ENCODE data around the gene CORO6. TPM values are rescaled to one million over a fixed set of nuclear protein-coding genes. Genes with fewer than 3 reads are reported as not detected.

The CORO6 gene
- total and polyA plus RNA-seq, 2 experiments from 2014 or later, result 2.6 to 5.2 TPM

- peak; percentile 2 for ATAC-seq
- Mint-ChIP-seq H3K36me3 (ENCODE audit: low read depth) (no peaks in the 10 kb centered on the region), H3K4me1 (peaks cover 45% of the 10 kb centered on the region), H3K4me3 (no peak overlapping the region), H3K27me3 (ENCODE audit: insufficient read depth, low read depth, poor library complexity) (peaks cover 20% of the 10 kb centered on the region), H3K9me3 (no peaks in the 10 kb centered on the region), H3K27ac (no peak overlapping the region; the same call in 1 of the 2 replicates)
- Histone ChIP-seq H3K4me1 (ENCODE audit: insufficient read depth) (peaks cover 46% of the 10 kb centered on the region), H4K20me1 (replicated peaks; ENCODE audit: insufficient read depth) (peaks cover 8% of the 10 kb centered on the region; the same call in 1 of the 2 replicates), H3K4me2 (peak overlapping the region; percentile 79), H3K4me3 (peak overlapping the region; percentile 39), H3K27ac (ENCODE audit: low read depth) (no peak overlapping the region), H3K27me3 (ENCODE audit: insufficient read depth) (no peaks in the 10 kb centered on the region), H2AFZ (0 out of 2 replicates have a peak overlapping the region, but pooled peaks have one; percentile 14), H3K79me2 (replicated peaks; ENCODE audit: insufficient read depth) (peaks cover 34% of the 10 kb centered on the region), H3F3A (replicated peaks; ENCODE audit: low read depth) (peaks cover 16% of the 10 kb centered on the region), H3K9me2 (ENCODE audit: insufficient read depth) (no peaks in the 10 kb centered on the region), H3K36me3 (ENCODE audit: insufficient read depth) (no peaks in the 10 kb centered on the region)
- peak; percentile 30 for DNase-seq (ENCODE audit: low spot score)
- TF ChIP-seq, protein P1, sequence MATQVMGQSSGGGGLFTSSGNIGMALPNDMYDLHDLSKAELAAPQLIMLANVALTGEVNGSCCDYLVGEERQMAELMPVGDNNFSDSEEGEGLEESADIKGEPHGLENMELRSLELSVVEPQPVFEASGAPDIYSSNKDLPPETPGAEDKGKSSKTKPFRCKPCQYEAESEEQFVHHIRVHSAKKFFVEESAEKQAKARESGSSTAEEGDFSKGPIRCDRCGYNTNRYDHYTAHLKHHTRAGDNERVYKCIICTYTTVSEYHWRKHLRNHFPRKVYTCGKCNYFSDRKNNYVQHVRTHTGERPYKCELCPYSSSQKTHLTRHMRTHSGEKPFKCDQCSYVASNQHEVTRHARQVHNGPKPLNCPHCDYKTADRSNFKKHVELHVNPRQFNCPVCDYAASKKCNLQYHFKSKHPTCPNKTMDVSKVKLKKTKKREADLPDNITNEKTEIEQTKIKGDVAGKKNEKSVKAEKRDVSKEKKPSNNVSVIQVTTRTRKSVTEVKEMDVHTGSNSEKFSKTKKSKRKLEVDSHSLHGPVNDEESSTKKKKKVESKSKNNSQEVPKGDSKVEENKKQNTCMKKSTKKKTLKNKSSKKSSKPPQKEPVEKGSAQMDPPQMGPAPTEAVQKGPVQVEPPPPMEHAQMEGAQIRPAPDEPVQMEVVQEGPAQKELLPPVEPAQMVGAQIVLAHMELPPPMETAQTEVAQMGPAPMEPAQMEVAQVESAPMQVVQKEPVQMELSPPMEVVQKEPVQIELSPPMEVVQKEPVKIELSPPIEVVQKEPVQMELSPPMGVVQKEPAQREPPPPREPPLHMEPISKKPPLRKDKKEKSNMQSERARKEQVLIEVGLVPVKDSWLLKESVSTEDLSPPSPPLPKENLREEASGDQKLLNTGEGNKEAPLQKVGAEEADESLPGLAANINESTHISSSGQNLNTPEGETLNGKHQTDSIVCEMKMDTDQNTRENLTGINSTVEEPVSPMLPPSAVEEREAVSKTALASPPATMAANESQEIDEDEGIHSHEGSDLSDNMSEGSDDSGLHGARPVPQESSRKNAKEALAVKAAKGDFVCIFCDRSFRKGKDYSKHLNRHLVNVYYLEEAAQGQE (IDR thresholded peaks at IDR 0.05; ENCODE audit: unreplicated experiment), result no peak
- TF ChIP-seq, protein P2, sequence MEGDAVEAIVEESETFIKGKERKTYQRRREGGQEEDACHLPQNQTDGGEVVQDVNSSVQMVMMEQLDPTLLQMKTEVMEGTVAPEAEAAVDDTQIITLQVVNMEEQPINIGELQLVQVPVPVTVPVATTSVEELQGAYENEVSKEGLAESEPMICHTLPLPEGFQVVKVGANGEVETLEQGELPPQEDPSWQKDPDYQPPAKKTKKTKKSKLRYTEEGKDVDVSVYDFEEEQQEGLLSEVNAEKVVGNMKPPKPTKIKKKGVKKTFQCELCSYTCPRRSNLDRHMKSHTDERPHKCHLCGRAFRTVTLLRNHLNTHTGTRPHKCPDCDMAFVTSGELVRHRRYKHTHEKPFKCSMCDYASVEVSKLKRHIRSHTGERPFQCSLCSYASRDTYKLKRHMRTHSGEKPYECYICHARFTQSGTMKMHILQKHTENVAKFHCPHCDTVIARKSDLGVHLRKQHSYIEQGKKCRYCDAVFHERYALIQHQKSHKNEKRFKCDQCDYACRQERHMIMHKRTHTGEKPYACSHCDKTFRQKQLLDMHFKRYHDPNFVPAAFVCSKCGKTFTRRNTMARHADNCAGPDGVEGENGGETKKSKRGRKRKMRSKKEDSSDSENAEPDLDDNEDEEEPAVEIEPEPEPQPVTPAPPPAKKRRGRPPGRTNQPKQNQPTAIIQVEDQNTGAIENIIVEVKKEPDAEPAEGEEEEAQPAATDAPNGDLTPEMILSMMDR (conservative IDR thresholded peaks at IDR 0.05; ENCODE audit: low read depth in 2 of 2), result no peak
- TF ChIP-seq, protein P3, sequence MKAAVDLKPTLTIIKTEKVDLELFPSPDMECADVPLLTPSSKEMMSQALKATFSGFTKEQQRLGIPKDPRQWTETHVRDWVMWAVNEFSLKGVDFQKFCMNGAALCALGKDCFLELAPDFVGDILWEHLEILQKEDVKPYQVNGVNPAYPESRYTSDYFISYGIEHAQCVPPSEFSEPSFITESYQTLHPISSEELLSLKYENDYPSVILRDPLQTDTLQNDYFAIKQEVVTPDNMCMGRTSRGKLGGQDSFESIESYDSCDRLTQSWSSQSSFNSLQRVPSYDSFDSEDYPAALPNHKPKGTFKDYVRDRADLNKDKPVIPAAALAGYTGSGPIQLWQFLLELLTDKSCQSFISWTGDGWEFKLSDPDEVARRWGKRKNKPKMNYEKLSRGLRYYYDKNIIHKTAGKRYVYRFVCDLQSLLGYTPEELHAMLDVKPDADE (IDR thresholded peaks at IDR 0.05), result no peak
- TF ChIP-seq CREB1 (CRISPR knock-in tag; IDR thresholded peaks at IDR 0.05; ENCODE audit: low read depth) (no peak), NANOG (IDR thresholded peaks at IDR 0.05; ENCODE audit: borderline replicate concordance) (no peak), POLR2AphosphoS5 (IDR thresholded peaks at IDR 0.05; ENCODE audit: low read depth) (no peak)
Observed at GRCh38 chr17:29596811-29597210, 25.9 kb downstream of the CORO6 start.

DNA sequence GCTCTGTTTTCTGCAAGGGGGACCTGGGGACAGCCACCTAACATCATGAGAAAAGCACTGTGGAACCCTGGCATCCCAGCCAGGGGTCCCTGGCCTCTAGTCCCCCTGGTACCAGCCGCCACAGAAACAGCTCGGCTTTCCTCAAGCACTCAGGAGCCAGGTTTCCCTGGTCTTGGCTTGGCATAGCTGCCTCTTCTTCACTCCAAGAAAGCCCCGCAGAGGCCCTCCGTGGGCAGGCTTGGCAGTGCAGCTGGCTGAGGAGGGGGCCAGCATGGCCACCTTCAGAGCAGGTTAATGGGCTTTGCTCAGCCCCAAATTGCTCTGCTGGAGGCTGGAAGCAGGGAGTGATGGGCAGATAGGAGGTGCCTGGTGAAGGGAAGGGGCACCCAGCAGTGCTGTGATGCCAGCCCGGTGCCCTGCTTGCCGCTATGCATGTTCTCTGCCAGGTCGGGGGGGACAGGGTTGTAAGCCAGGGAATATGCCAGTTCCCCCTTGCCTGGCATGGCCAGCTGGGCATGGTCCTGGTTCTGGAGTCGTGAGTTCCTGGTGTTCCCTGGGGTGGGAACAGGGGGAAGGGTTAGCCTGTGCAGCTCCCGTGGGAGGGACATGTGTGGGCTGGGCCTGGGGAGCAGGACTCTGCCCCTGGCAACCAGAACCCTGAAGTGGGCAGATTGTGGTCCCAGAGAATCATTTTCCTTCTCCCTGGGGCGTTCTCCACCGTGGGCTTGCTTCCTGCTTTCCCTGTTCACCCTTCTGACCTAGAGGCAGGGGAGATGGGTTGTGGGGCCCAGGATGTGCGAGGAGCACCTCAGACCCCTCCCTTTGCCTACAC, 26.6 kb downstream of the CORO6 start:
- H3K27me3 ChIP-seq (ENCODE audit: insufficient read depth), result no peaks in the 10 kb centered on the region
- peaks cover 46% of the 10 kb centered on the region for H3K4me1 ChIP-seq (ENCODE audit: insufficient read depth)
- Mint-ChIP-seq H3K36me3 (ENCODE audit: low read depth) (no peaks in the 10 kb centered on the region), H3K27me3 (ENCODE audit: insufficient read depth, low read depth, poor library complexity) (peaks cover 23% of the 10 kb centered on the region), H3K27ac (no peak overlapping the region), H3K4me3 (no peak overlapping the region; the same call in 2 of the 3 replicates), H3K4me1 (peaks cover 45% of the 10 kb centered on the region), H3K9me3 (no peaks in the 10 kb centered on the region)
- H3K79me2 ChIP-seq (replicated peaks; ENCODE audit: insufficient read depth), result peaks cover 28% of the 10 kb centered on the region
- H3K27ac ChIP-seq (ENCODE audit: low read depth), result no peak overlapping the region
- no peak overlapping the region for H2AFZ ChIP-seq
- no peak overlapping the region for H3K4me3 ChIP-seq
- peak overlapping the region; percentile 79 for H3K4me2 ChIP-seq
- H3F3A ChIP-seq (replicated peaks; ENCODE audit: low read depth), result peaks cover 19% of the 10 kb centered on the region
- DNase-seq (ENCODE audit: low spot score), result no peak
- no peaks in the 10 kb centered on the region for H3K9me2 ChIP-seq (ENCODE audit: insufficient read depth)
- no peaks in the 10 kb centered on the region for H3K36me3 ChIP-seq (ENCODE audit: insufficient read depth)
- H4K20me1 ChIP-seq (replicated peaks; ENCODE audit: insufficient read depth), result peaks cover 8% of the 10 kb centered on the region; the same call in 1 of the 2 replicates
- no peak for ATAC-seq
- TF ChIP-seq, protein P3 (IDR thresholded peaks at IDR 0.05), result no peak
- no peak for TF ChIP-seq ZNF331 (CRISPR knock-in tag; IDR thresholded peaks at IDR 0.05; ENCODE audit: low read depth)
- TF ChIP-seq POLR2AphosphoS5 (IDR thresholded peaks at IDR 0.05; ENCODE audit: low read depth), result no peak
- no peak for TF ChIP-seq EZH2 (IDR thresholded peaks at IDR 0.05; ENCODE audit: low read depth, unreplicated experiment)
- no peak for TF ChIP-seq JUNB (IDR thresholded peaks at IDR 0.05; ENCODE audit: unreplicated experiment)
- no peak for TF ChIP-seq STAT1 (IDR thresholded peaks at IDR 0.05; ENCODE audit: unreplicated experiment)
